Psoas muscle (tissue), 8 donors: ENCODE measurements around the gene TMEM205. TPM values are rescaled to one million over a fixed set of nuclear protein-coding genes. Genes with fewer than 3 reads are reported as not detected.
A peak's percentile ranks its signal among the peaks of the same experiment; 100 is the strongest.
"Not testable (repeated sequence)": the region's sequence is repeated elsewhere in the genome, so short reads cannot be mapped to it uniquely, and the experiment has no call there.

ENCODE experiments used
- ATAC-seq, 4 donors: fragments of 200-7000 bp; cut with Tn5 transposase; one replicate each; pipeline ENCODE4 v1.9.1; 2020; ENCODE audit warnings: moderate library complexity in 3 of 4, mild to moderate bottlenecking in 2 of 4
- DNase-seq, 2 donors: peaks; one replicate each; pipeline ENCODE4 v3.0.0-alpha.2; 2020
- H3K27ac ChIP-seq: fragments of 200-600 bp; one replicate; pipeline ENCODE4 v1.8.0; 2022
- H3K27me3 ChIP-seq, 3 donors: fragments of 200-600 bp in 1 of 3; one replicate each; pipeline versions ENCODE4 v1.6.1 to v1.8.0; 2013 to 2022; ENCODE audit warnings: low read length in 2 of 3, mild to moderate bottlenecking in 2 of 3, moderate library complexity in 1 of 3; ENCODE audit not compliant: insufficient read depth in 3 of 3
- H3K36me3 ChIP-seq, 2 donors: fragments of 200-600 bp in 1 of 2; one replicate each; pipeline versions ENCODE4 v1.6.1 to v1.8.0; 2013 to 2022; ENCODE audit warnings: low read depth in 1 of 2, mild to moderate bottlenecking in 1 of 2, moderate library complexity in 1 of 2; ENCODE audit not compliant: insufficient read depth in 1 of 2
- H3K4me1 ChIP-seq: fragments of 200-600 bp; one replicate; pipeline ENCODE4 v1.8.0; 2022
- H3K4me3 ChIP-seq: fragments of 200-600 bp; one replicate; pipeline ENCODE4 v1.8.0; 2022; ENCODE audit warnings: mild to moderate bottlenecking
- H3K9me3 ChIP-seq: fragments of 200-600 bp; one replicate; pipeline ENCODE4 v1.8.0; 2022
- WGBS, 3 donors: extraction: QIAGEN DNeasy Blood & Tissue Kit; methylation state at CpG; one replicate each; pipeline versions ENCODE4 v1.1.6 to v1.1.7; 2013; 5-methylcytosine and 5-hydroxymethylcytosine counted together
- intact Hi-C, 2 donors: fragments of 100-400 bp; cut with DNase I; formaldehyde crosslinking; loops; one replicate each; pipeline versions ENCODE4 v1.11.0 to v1.14.2; 2022
- polyA plus RNA-seq, 3 donors: library from polyadenylated mRNA; stranded (reverse); fragments of 200-250 nt; gene quantifications; one replicate each; pipeline ENCODE4 v1.2.3, GENCODE V29; 2013
- total RNA-seq, 4 donors: library from RNA; stranded (reverse); fragmentation: NEBNext Ultra II Directional in 2 of 4; extraction: Animal tissue kit (Norgen Biotek cat#: 25700) in 2 of 4; gene quantifications; one replicate each; pipeline versions ENCODE4 v1.2.1 to v1.2.4, GENCODE V29; 2021 to 2023
- TF ChIP-seq, protein P1 (sequence below): fragments of 200-600 bp; IDR thresholded peaks from one replicate; pipeline ENCODE4 v1.8.0; 2022; ENCODE audit warnings: antibody characterized with exemption
- donor health status: healthy with polysubstance abuse.
- donor health status: DM: no; HTN: no; CAD: no; lungs with moderate emphysema.
- donor health status: Bipolar disorder and iron deficiency.
- donor health status: healthy.
- donor health status: DM: yes; HTN: yes; CAD: no.
- donor health status: DM: no; HTN: no; CAD: no.
- donor health status: DM: no; HTN: no; CAD: no.
- donor health status: DM: yes; HTN: yes; CAD: no.

TMEM205 gene
- total and polyA plus RNA-seq, 7 donors, result 63.0 to 95.1 (median 70.8) TPM

DNA sequence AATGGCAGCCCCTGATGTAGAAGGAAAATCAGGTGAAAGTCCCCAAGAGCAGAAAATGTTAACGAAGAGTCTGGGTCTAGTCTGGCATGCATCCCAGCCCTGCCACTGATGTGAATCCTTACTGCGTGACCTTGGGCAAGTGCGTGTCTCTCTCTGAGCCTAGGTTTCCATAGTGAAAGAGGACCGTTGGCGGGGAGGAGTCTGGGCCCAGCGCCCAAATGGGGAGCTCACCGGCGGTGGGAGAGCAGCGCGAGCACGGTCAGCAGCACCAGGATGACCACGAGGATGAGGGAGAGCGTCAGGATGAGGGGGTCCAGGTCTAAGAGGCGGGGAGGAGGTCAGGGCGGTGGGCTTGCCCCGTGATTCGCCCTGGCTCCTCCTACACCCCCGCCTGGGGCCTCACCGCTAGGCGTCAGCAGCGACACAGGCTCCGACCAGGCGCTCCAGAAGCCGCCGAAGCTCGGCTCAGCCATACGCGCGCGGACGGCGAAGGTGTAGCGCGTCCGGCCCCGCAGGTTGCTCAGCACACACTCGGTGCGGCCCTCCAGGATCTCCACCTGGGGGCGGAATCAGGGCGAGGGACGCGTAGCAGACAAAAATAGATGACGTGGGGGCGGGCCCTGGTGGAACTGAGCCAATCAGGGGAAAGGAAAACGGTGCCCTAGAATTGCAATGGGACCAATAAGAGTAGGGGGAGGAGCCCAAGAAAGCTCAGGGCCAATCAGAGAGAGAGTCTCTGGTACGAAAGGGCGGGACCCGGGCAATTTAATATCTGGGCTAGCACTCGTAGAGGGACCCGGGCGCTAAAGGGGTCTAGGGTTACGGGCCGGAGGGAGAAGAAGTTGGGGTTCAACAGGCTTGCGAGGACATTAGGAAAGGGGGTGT lies 34.8 kb upstream of the TMEM205 start:
- H3K27ac ChIP-seq, result peak overlapping the region; percentile 70
- peaks cover 0 to 24% (median 8%) of the 10 kb centered on the region in 3 donors for H3K27me3 ChIP-seq
- no peaks in the 10 kb centered on the region for H3K9me3 ChIP-seq
- peak; percentile 95 to 97 for DNase-seq
- intact Hi-C loops, result loop anchor here (5.0 kb wide), 3 partner anchors 41 to 206 kb away; partner anchors contain the start of gene ELAVL3 (in 1 of the 2)
- TF ChIP-seq, protein P1, sequence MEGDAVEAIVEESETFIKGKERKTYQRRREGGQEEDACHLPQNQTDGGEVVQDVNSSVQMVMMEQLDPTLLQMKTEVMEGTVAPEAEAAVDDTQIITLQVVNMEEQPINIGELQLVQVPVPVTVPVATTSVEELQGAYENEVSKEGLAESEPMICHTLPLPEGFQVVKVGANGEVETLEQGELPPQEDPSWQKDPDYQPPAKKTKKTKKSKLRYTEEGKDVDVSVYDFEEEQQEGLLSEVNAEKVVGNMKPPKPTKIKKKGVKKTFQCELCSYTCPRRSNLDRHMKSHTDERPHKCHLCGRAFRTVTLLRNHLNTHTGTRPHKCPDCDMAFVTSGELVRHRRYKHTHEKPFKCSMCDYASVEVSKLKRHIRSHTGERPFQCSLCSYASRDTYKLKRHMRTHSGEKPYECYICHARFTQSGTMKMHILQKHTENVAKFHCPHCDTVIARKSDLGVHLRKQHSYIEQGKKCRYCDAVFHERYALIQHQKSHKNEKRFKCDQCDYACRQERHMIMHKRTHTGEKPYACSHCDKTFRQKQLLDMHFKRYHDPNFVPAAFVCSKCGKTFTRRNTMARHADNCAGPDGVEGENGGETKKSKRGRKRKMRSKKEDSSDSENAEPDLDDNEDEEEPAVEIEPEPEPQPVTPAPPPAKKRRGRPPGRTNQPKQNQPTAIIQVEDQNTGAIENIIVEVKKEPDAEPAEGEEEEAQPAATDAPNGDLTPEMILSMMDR, result peak; percentile 65
- ATAC-seq, result peak; percentile 94 to 97 (median 96)
- H3K36me3 ChIP-seq, result no peaks in the 10 kb centered on the region
- peak overlapping the region; percentile 74 for H3K4me3 ChIP-seq
- WGBS, 3 donors, result 1 to 2% (median 1%) methylated on average over 44 to 54 of the region's 54 CpGs
- H3K4me1 ChIP-seq, result peaks cover 39% of the 10 kb centered on the region

DNA sequence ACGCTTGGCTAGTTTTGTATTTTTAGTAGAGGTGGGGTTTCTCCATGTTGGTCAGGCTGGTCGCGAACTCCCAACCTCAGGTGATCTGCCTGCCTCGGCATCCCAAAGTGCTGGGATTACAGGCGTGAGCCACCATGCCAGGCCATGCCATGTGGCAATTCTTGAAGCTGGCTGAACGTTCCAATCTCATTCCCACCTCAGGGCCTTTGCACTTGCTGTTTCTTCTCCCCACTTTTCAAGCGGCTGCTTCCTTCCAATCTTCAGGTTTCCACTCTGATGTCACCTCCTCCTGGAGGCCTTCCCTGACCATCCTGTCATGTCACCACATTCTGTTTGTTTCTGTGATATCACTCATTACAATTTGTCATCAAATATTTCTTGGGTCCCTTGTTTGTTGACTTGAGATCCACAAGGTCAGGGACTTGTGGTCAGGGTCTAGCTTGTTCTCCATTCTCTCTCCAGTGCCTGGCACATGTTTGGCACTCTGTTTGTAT lies 33.8 kb upstream of the TMEM205 start:
- Histone ChIP-seq H3K36me3 (no peaks in the 10 kb centered on the region), H3K27me3 (peaks cover 0 to 24% (median 8%) of the 10 kb centered on the region in 3 donors), H3K4me3 (peak overlapping the region; percentile 74), H3K9me3 (no peaks in the 10 kb centered on the region), H3K27ac (no peak overlapping the region), H3K4me1 (peaks cover 46% of the 10 kb centered on the region)
- DNase-seq (no peak), ATAC-seq (no peak)
- TF ChIP-seq, protein P1, result no peak
- WGBS, 3 donors, result 89 to 94% (median 94%) methylated on average over 7 of the region's 7 CpGs
- intact Hi-C loops, result loop anchor here (5.0 to 10.0 kb wide), 5 partner anchors 42 to 207 kb away; partner anchors contain the start of genes ELAVL3 (in 1 of the 2) and ZNF653 (in 1 of the 2)

DNA sequence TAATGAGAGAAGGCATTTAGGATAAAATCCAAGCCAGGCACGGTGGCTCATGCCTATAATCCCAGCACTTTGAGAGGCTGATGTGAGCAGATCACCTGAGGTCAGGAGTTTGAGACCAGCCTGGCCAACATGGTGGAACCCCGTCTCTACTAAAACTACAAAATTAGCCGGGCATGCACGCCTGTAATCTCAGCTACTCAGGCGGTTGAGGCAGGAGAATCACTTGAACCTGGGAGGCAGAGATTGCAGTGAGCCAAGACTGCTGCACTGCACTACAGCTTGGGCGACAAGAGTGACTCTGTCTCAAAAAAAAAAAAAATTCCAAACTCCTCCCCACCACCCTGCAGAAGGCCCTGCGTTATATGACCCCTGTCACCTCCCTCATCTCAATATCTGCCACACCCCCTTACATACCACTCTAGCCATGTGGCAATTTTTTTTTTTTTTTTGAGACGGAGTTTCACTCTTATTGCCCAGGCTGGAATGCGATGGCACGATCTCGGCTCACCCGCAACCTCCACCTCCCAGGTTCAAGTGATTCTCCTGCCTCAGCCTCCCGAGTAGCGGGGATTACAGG lies 33.3 kb upstream of the TMEM205 start:
- not testable (repeated sequence) for ATAC-seq, H3K36me3 ChIP-seq, H3K9me3 ChIP-seq, DNase-seq, H3K27ac ChIP-seq, H3K4me3 ChIP-seq
- Histone ChIP-seq H3K4me1 (peaks cover 46% of the 10 kb centered on the region), H3K27me3 (peaks cover 0 to 24% (median 8%) of the 10 kb centered on the region in 3 donors)
- intact Hi-C loops, result loop anchor here in 1 of 2 donors (5.0 to 10.0 kb wide), 2 partner anchors 53 to 125 kb away; partner anchors contain the start of gene ZNF653
- WGBS, 3 donors, result 82 to 84% (median 82%) methylated on average over 14 of the region's 14 CpGs

DNA sequence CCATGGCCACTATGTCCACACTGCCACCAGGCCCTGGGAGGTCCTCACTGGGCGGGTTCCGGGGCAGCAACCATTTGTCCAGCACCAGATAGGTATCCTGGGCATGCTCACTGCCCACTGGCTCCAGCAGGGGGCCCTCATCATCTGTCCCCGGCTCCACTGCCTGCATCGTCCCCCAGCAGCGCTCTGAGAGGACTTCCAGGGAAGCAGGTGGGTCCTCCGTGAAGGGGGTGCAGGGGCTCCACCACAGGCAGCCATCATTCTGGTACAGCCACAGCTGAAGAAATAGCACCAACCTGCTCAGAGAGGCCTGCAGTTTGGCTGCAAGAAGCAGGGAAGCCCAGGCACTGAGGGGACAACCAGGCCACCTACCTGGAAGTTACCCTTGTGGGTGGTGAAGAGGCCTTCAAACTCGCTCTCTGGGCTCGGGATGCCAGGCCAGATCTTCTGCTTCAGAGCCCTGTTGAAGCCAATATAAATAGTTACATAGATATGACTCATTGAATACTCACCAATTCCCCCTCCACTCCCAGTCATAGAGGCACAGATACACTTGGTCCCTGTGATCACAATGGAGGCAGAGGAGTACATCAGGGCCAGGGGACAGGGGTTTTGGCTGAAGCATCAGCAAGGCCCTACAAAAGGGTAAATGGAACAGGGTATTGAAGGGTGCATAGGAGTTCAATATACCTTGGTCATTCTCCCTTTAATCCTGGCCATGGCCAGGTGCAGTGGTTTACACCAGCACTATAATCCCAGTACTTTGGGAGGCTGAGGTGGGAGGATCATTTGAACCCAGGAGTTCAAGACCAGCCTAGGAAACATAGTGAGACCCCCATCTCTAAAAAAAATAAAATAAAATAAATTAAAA lies 32.5 kb upstream of the TMEM205 start:
- ATAC-seq (no peak), DNase-seq (no peak)
- 54 to 66% (median 59%) methylated on average over 8 of the region's 8 CpGs for WGBS, 3 donors
- H3K36me3 ChIP-seq, result no peaks in the 10 kb centered on the region
- H3K9me3 ChIP-seq, result no peaks in the 10 kb centered on the region
- peaks cover 53% of the 10 kb centered on the region for H3K4me1 ChIP-seq
- no peak overlapping the region for H3K27ac ChIP-seq
- intact Hi-C loops, result loop anchor here in 1 of 2 donors (5.0 to 10.0 kb wide), 2 partner anchors 54 to 126 kb away; partner anchors contain the start of gene ZNF653
- TF ChIP-seq, protein P1, result peak; percentile 38
- H3K4me3 ChIP-seq, result no peak overlapping the region
- H3K27me3 ChIP-seq, result peaks cover 0 to 20% (median 6%) of the 10 kb centered on the region in 3 donors
